H9 (cell line): ENCODE data around the gene CEBPG. TPM values are rescaled to one million over a fixed set of nuclear protein-coding genes. Genes with fewer than 3 reads are reported as not detected.

Experiments
- DNase-seq: peaks from one replicate; pipeline ENCODE4 v3.0.0-alpha.2; 2017
- H2AFZ ChIP-seq: one replicate; pipeline ENCODE4 v1.6.1; 2013; ENCODE audit warnings: mild to moderate bottlenecking, low read length, control low read depth, moderate library complexity
- H2AK5ac ChIP-seq: 2 replicates; pipeline ENCODE4 v1.6.1; 2013; ENCODE audit warnings: low read length, control low read depth, mixed read lengths; ENCODE audit not compliant: insufficient read length
- H2BK120ac ChIP-seq: one replicate; pipeline ENCODE4 v1.6.1; 2013; ENCODE audit warnings: low read depth, mild to moderate bottlenecking, low read length, control low read depth, inconsistent platforms; ENCODE audit not compliant: poor library complexity, severe bottlenecking
- H2BK12ac ChIP-seq: 2 replicates; pipeline ENCODE4 v1.6.1; 2013; ENCODE audit warnings: low read length, control low read depth, mixed read lengths, low read depth; ENCODE audit not compliant: insufficient read length
- H2BK15ac ChIP-seq: 2 replicates; pipeline ENCODE4 v1.6.1; 2013; ENCODE audit warnings: low read depth, low read length, control low read depth
- H2BK20ac ChIP-seq: one replicate; pipeline ENCODE4 v1.6.1; 2013; ENCODE audit warnings: low read depth, mild to moderate bottlenecking, low read length, control low read depth, inconsistent platforms; ENCODE audit not compliant: poor library complexity, severe bottlenecking
- H2BK5ac ChIP-seq: 2 replicates; pipeline ENCODE4 v1.6.1; 2013; ENCODE audit warnings: low read length, control low read depth, mixed read lengths; ENCODE audit not compliant: insufficient read length
- H3K14ac ChIP-seq: 2 replicates; pipeline ENCODE4 v1.6.1; 2013; ENCODE audit warnings: low read length, control low read depth; ENCODE audit not compliant: insufficient read depth
- H3K18ac ChIP-seq: 2 replicates; pipeline ENCODE4 v1.6.1; 2013; ENCODE audit warnings: low read depth, mild to moderate bottlenecking, mixed read lengths, low read length, control low read depth; ENCODE audit not compliant: insufficient read length
- H3K23ac ChIP-seq: 2 replicates; pipeline ENCODE4 v1.6.1; 2013; ENCODE audit warnings: low read length, control low read depth, mixed read lengths, low read depth; ENCODE audit not compliant: insufficient read length
- H3K23me2 ChIP-seq: 2 replicates; pipeline ENCODE4 v1.6.1; 2013; ENCODE audit warnings: low read depth, mild to moderate bottlenecking, mixed read lengths, low read length, control low read depth; ENCODE audit not compliant: insufficient read length, poor library complexity, severe bottlenecking
- H3K27ac ChIP-seq: 2 replicates; pipeline ENCODE4 v1.5.1; 2013; ENCODE audit warnings: low read length, control low read depth, mixed read lengths, low read depth; ENCODE audit not compliant: insufficient read length
- H3K27me3 ChIP-seq: 2 replicates; pipeline ENCODE4 v1.6.1; 2013; ENCODE audit warnings: low read length, control low read depth, inconsistent platforms; ENCODE audit not compliant: insufficient read depth
- H3K4ac ChIP-seq: 2 replicates; pipeline ENCODE4 v1.6.1; 2013; ENCODE audit warnings: low read depth, mild to moderate bottlenecking, control low read depth, inconsistent platforms, low read length, moderate library complexity
- H3K4me1 ChIP-seq: 2 replicates; pipeline ENCODE4 v1.6.1; 2013; ENCODE audit warnings: low read length, control low read depth, inconsistent platforms; ENCODE audit not compliant: insufficient read depth
- H3K4me2 ChIP-seq: 2 replicates; pipeline ENCODE4 v1.6.1; 2013; ENCODE audit warnings: low read length, control low read depth, mixed read lengths; ENCODE audit not compliant: insufficient read length, insufficient read depth
- H3K56ac ChIP-seq: 2 replicates; pipeline ENCODE4 v1.6.1; 2013; ENCODE audit warnings: low read depth, mild to moderate bottlenecking, mixed read lengths, low read length, control low read depth; ENCODE audit not compliant: insufficient read length
- H3K79me1 ChIP-seq: 2 replicates; pipeline ENCODE4 v1.6.1; 2013; ENCODE audit warnings: low read depth, mild to moderate bottlenecking, moderate library complexity, low read length, control low read depth, inconsistent platforms; ENCODE audit not compliant: insufficient read depth, poor library complexity, severe bottlenecking
- H3K79me2 ChIP-seq: 2 replicates; pipeline ENCODE4 v1.6.1; 2013; ENCODE audit warnings: low read length, control low read depth, inconsistent platforms; ENCODE audit not compliant: insufficient read depth
- H3K9ac ChIP-seq: 2 replicates; pipeline ENCODE4 v1.6.1; 2013; ENCODE audit warnings: low read length, control low read depth, mixed read lengths; ENCODE audit not compliant: insufficient read length; ENCODE audit errors: extremely low read depth
- H3K9me3 ChIP-seq: one replicate; pipeline ENCODE4 v1.6.1; 2013; ENCODE audit warnings: low read depth, low read length, inconsistent platforms; ENCODE audit not compliant: control insufficient read depth
- H3T11ph ChIP-seq: one replicate; pipeline ENCODE4 v1.6.1; 2013; ENCODE audit warnings: mild to moderate bottlenecking, low read length, control low read depth, inconsistent platforms
- H4K20me1 ChIP-seq: one replicate; pipeline ENCODE4 v1.6.1; 2013; ENCODE audit not compliant: control insufficient read depth, insufficient read length, insufficient read depth
- H4K5ac ChIP-seq: 2 replicates; pipeline ENCODE4 v1.6.1; 2013; ENCODE audit warnings: low read depth, mild to moderate bottlenecking, mixed read lengths, low read length, control low read depth; ENCODE audit not compliant: insufficient read length
- H4K8ac ChIP-seq: replicated peaks from 2 replicates; pipeline ENCODE4 v1.6.1; 2013; ENCODE audit warnings: low read length, control low read depth, mixed read lengths, low read depth; ENCODE audit not compliant: insufficient read length
- H4K91ac ChIP-seq: 2 replicates; pipeline ENCODE4 v1.6.1; 2013; ENCODE audit warnings: low read depth, mild to moderate bottlenecking, moderate library complexity, mixed read lengths, low read length, control low read depth; ENCODE audit not compliant: insufficient read length
- H3K27ac Mint-ChIP-seq, 3 experiments: 2 replicates in 2 of 3; 3 replicates in 1 of 3; pipeline ENCODE4 v1.8.0; 2020 to 2021; ENCODE audit warnings: mixed read lengths in 3 of 3, mild to moderate bottlenecking in 1 of 3, moderate library complexity in 1 of 3
- H3K27me3 Mint-ChIP-seq: 2 replicates; pipeline ENCODE4 v1.8.0; 2021; ENCODE audit warnings: low read depth, mild to moderate bottlenecking, moderate library complexity, mixed read lengths
- H3K36me3 Mint-ChIP-seq, 3 experiments: 2 replicates in 2 of 3; 3 replicates in 1 of 3; pipeline ENCODE4 v1.8.0; 2020 to 2021; ENCODE audit warnings: low read depth in 3 of 3, mixed read lengths in 3 of 3; ENCODE audit not compliant: insufficient read depth in 1 of 3
- H3K4me1 Mint-ChIP-seq, 2 experiments: 2 replicates each; pipeline ENCODE4 v1.8.0; 2020; ENCODE audit warnings: mixed read lengths in 2 of 2
- H3K4me3 Mint-ChIP-seq, 2 experiments: 2 replicates in 1 of 2; 3 replicates in 1 of 2; pipeline ENCODE4 v1.8.0; 2020 to 2021; ENCODE audit warnings: mild to moderate bottlenecking in 2 of 2, mixed read lengths in 2 of 2, moderate library complexity in 1 of 2
- H3K9me3 Mint-ChIP-seq, 2 experiments: 2 replicates in 1 of 2; 3 replicates in 1 of 2; pipeline ENCODE4 v1.8.0; 2020; ENCODE audit warnings: mild to moderate bottlenecking in 2 of 2, mixed read lengths in 2 of 2, moderate library complexity in 1 of 2
- WGBS: extraction: QIAGEN DNeasy Blood & Tissue Kit; methylation state at CpG from one replicate; pipeline ENCODE4 v1.1.7; 2013; ENCODE audit warnings: missing lambda C conversion rate, low lambda C conversion rate, mixed read lengths; ENCODE audit not compliant: insufficient read length; ENCODE audit errors: extremely low coverage; 5-methylcytosine and 5-hydroxymethylcytosine counted together
- total RNA-seq: library from RNA; stranded (reverse); gene quantifications from 2 replicates; pipeline ENCODE4 v1.2.1, GENCODE V29; 2021
- TF ChIP-seq, protein P1 (sequence below): fragments of 200-600 bp; sonication (generic); conservative IDR thresholded peaks from 3 replicates; pipeline ENCODE4 v1.8.0; 2021; ENCODE audit warnings: antibody characterized with exemption, mild to moderate bottlenecking

Gene CEBPG
- total RNA-seq, 1 experiment from 2014 or later = 33.7 TPM

DNA sequence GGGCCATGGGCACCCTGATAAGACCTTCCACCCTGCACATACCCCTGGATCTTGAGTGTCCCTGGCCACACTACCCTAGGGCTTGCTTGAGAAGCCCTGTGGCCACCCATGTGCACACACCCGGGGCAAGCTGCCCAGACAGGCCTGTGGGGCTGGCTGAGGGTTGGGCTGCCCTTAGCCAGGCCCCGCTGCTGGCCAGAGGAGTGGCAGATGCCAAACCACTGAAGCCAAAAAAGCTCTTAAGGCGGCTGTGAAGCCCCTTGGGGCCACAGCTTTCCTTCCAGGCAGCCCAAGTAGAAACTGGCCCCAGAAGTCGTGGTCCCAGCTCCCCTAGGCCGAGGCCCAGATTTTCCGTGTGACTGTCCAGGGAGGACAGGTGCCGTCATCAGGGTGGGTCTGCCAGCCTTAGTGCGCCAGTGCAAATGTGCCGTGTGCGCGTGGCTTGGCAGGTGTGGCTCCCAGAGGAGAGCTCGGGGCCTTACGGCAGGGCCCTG is 14.8 kb downstream of the CEBPG start:
- no peak overlapping the region for H2BK15ac ChIP-seq
- H4K91ac ChIP-seq = no peak overlapping the region
- no peak overlapping the region for H3K14ac ChIP-seq
- H2BK12ac ChIP-seq = no peak overlapping the region
- H3T11ph ChIP-seq = no peak overlapping the region
- H4K5ac ChIP-seq = no peak overlapping the region
- H3K4me1 Mint-ChIP-seq = peaks cover 0 to under 1% of the 10 kb centered on the region in 2 experiments; a peak in 1 of 4 replicates
- H3K36me3 Mint-ChIP-seq = peaks cover 0 to 7% (median 5%) of the 10 kb centered on the region in 3 experiments; a peak in 3 of 7 replicates
- H2BK120ac ChIP-seq = no peak overlapping the region
- no peaks in the 10 kb centered on the region for H3K4me1 ChIP-seq
- H3K9ac ChIP-seq = no peak overlapping the region
- H3K27ac Mint-ChIP-seq = no peak overlapping the region; a peak in 1 of 7 replicates
- no peak overlapping the region for H3K4ac ChIP-seq
- H4K20me1 ChIP-seq = peaks cover 2% of the 10 kb centered on the region
- H3K79me1 ChIP-seq = no peaks in the 10 kb centered on the region
- H3K4me2 ChIP-seq = no peak overlapping the region
- no peaks in the 10 kb centered on the region for H3K9me3 ChIP-seq
- no peak overlapping the region for H2BK5ac ChIP-seq
- H3K23me2 ChIP-seq = no peaks in the 10 kb centered on the region
- peaks cover 1% of the 10 kb centered on the region; the same call in 1 of the 2 replicates for H3K79me2 ChIP-seq
- no CpG with 5 or more reads among the region's 13 CpGs for WGBS
- no peak overlapping the region for H2BK20ac ChIP-seq
- TF ChIP-seq, protein P1, sequence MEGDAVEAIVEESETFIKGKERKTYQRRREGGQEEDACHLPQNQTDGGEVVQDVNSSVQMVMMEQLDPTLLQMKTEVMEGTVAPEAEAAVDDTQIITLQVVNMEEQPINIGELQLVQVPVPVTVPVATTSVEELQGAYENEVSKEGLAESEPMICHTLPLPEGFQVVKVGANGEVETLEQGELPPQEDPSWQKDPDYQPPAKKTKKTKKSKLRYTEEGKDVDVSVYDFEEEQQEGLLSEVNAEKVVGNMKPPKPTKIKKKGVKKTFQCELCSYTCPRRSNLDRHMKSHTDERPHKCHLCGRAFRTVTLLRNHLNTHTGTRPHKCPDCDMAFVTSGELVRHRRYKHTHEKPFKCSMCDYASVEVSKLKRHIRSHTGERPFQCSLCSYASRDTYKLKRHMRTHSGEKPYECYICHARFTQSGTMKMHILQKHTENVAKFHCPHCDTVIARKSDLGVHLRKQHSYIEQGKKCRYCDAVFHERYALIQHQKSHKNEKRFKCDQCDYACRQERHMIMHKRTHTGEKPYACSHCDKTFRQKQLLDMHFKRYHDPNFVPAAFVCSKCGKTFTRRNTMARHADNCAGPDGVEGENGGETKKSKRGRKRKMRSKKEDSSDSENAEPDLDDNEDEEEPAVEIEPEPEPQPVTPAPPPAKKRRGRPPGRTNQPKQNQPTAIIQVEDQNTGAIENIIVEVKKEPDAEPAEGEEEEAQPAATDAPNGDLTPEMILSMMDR = no peak
- no peak overlapping the region for H3K23ac ChIP-seq
- no peak overlapping the region for H4K8ac ChIP-seq
- no peak overlapping the region for H3K27ac ChIP-seq
- no peaks in the 10 kb centered on the region for H3K27me3 Mint-ChIP-seq
- H2AFZ ChIP-seq = no peak overlapping the region
- H3K9me3 Mint-ChIP-seq = no peaks in the 10 kb centered on the region
- DNase-seq = no peak
- H3K18ac ChIP-seq = no peak overlapping the region
- H3K27me3 ChIP-seq = no peaks in the 10 kb centered on the region
- no peak overlapping the region for H2AK5ac ChIP-seq
- H3K56ac ChIP-seq = no peak overlapping the region
- no peak overlapping the region for H3K4me3 Mint-ChIP-seq
